AG08395 (cell line): ENCODE data around the gene C6orf120.
"Not testable (repeated sequence)": the region's sequence is repeated elsewhere in the genome, so short reads cannot be mapped to it uniquely, and the experiment has no call there.

Experiments used
- DNase-seq: peaks from one replicate; pipeline ENCODE4 v3.0.0; 2012; ENCODE audit warnings: mixed read lengths, low spot score

The C6orf120 gene

GRCh38 chr6:169684056-169684455 lies 17.9 kb upstream of the C6orf120 start:
- no peak for DNase-seq

- DNase-seq = no peak
These were observed 16.1 kb upstream of the C6orf120 start for GRCh38 chr6:169685860-169686259.

- peak; percentile 7 for DNase-seq
These were observed 12.6 kb upstream of the C6orf120 start for GRCh38 chr6:169689287-169689686.

- no peak for DNase-seq
These were observed 10.7 kb upstream of the C6orf120 start for GRCh38 chr6:169691260-169691659.

- no peak for DNase-seq
These were observed 9.4 kb upstream of the C6orf120 start for GRCh38 chr6:169692516-169692915.

GRCh38 chr6:169695131-169695530 lies 6.8 kb upstream of the C6orf120 start:
- no peak for DNase-seq

- not testable (repeated sequence) for DNase-seq
These were observed 4.8 kb upstream of the C6orf120 start for GRCh38 chr6:169697115-169697514.

GRCh38 chr6:169700296-169700695 lies 1.6 kb upstream of the C6orf120 start:
- peak; percentile 35 for DNase-seq

- DNase-seq = peak; percentile 13
These were observed 494 bp upstream of the C6orf120 start for GRCh38 chr6:169701311-169701953.

- DNase-seq = no peak
These were observed 917 bp downstream of the C6orf120 start for GRCh38 chr6:169702840-169703246.

- no peak for DNase-seq
These were observed 5.8 kb downstream of the C6orf120 start for GRCh38 chr6:169707772-169708171.

- DNase-seq = no peak
These were observed 7.4 kb downstream of the C6orf120 start for GRCh38 chr6:169709293-169709692.

GRCh38 chr6:169710009-169710408 lies 8.1 kb downstream of the C6orf120 start:
- no peak for DNase-seq

GRCh38 chr6:169714178-169714577 lies 12.3 kb downstream of the C6orf120 start:
- no peak for DNase-seq

GRCh38 chr6:169714595-169714994 lies 12.7 kb downstream of the C6orf120 start:
- DNase-seq = no peak

GRCh38 chr6:169719117-169719516 lies 17.2 kb downstream of the C6orf120 start:
- DNase-seq = no peak

GRCh38 chr6:169720207-169720855 lies 18.4 kb downstream of the C6orf120 start:
- DNase-seq = no peak

- DNase-seq = peak; percentile 44
These were observed 20.7 kb downstream of the C6orf120 start for GRCh38 chr6:169722362-169723199.

- DNase-seq = peak; percentile 50
These were observed 21.4 kb downstream of the C6orf120 start for GRCh38 chr6:169723200-169723909.

GRCh38 chr6:169723991-169724493 lies 22.1 kb downstream of the C6orf120 start:
- DNase-seq = peak; percentile 54

- DNase-seq = peak; percentile 49
These were observed 22.7 kb downstream of the C6orf120 start, which contains the start of gene PHF10 for GRCh38 chr6:169724494-169725124. Gene PHF10, minus strand, starts transcription at chr6:169724500. Its CDS starts 569 bp downstream, at chr6:169723931.
